GM21515 (cell line): ENCODE results near the gene CPXM2.

Experiments used
- ATAC-seq: cut with Tn5 transposase; IDR thresholded peaks from one replicate; pipeline ENCODE4 v1.9.1; 2021; ENCODE audit not compliant: unreplicated experiment

The CPXM2 gene

DNA sequence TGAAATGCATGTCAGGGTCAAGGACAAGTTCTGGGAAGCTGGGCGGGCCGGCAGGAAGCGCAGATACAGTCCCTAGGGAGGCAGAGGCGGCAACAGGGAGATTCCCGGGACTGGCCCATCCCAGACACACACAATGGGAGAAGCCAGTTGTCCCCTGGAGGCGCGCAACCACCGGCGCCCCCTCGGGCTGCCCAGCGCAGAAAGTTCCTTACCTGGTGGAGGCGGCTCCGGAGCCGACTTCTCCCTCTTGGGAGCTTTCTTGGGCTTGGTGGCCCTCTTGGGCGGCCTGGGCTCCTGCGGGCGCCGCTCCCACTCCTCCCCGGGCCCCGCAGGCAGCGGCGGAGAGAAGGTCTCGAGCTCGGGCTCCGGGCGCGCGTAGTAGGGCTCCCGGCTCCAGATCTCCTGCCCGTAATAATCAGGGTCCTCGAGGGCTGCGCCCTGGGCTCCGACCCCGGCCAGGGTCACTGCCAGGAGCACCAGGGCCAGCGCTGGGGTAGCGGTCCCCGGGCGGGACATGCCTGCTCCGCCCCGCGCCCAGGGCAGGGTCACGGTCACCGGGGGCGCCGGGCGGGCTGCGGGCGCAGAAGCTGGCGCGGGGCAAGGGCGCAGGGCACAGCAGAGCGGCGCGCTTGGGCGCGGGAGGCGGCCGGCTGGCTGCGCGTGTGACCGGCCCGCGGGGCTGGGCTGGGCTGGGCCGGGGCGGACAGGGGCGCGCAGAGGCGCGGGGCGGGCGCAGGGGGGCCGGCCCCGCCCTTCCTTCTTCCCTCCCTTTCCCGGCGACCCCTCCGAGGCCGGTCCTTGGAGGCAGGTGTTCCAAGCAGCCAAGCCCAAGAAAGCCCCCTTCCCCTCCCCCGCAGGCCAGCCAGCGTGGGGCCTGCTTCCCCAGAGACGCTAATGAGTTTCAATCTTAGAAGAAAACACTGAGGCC lies at the start of gene CPXM2:
Gene CPXM2, minus strand, starts transcription at position 664 of the 928 bp plus-strand sequence. Its CDS starts 148 bp downstream, at position 516.
- no peak for ATAC-seq

DNA sequence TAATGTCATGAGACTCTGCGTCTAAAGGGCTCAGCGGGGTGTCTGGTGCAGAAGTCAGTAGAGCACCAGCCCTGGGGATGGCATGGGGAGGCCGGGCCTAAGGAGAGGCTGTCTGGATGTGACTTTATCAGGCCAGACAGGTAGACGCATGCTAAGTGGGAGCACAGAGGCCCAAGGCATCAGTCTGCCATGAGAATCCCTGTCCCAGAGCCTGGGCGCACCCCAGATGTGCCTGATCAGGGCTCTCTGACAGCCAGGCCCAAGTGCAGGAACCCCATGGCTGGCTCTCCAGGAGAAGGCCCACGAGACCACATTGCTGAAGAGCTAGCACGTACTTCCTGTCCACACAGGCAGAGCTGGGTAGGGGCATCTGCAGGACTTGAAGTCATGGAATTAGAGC lies 48.0 kb upstream of the CPXM2 start:
- ATAC-seq, result no peak

DNA sequence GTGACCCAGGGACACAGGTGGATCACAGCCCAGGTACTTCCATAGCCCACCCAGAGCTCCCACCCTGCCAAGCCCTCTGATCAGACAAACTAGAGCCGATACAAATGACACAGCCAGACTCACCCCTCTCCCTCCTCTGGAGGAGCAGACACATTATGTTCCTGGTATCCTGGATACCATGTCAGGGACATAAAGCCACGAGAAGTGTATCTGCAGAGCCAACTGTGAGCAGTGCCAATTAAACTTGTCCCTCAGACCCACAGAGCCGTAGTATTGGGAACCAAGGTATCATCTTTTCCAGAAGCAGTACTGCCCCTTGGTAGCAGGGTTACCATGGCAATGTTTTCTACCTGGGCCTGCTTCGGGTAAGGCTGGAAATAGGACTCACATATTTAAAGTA lies 47.3 kb upstream of the CPXM2 start:
- ATAC-seq, result no peak

DNA sequence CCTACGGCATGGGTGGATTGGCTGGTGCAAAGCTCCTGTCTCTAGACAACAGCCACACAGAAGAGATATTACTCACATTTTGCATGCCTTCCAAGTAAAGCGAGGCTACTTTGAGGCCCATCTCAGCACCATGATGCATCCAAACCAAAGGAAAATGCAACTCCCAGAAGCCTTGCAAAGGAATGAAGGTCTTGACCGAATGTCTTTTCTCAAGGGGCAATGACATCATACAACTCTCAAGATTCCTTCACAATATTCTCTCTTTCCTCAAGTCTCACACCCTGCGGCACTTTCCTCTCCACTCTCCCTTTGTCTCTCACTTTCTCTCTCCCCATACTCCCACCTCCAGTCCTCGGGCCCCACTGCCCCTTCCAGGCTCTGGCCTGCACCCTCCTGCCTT lies 44.8 kb upstream of the CPXM2 start:
- ATAC-seq, result no peak

DNA sequence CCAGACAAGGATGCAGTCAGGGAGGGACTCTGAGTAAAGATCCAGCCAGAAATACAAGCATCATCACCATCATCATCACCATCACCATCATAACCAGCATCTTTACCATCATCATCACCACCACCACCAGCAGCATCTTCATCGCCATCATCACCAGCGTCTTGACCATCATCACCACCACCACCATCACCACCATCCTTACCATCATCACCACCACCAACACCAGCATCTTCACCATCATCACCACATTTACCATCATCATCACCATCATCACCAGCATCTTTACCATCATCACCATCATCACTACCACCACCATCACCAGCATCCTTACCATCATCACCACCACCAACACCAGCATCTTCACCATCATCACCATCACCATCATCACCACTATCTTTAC lies 44.1 kb upstream of the CPXM2 start:
- no peak for ATAC-seq

DNA sequence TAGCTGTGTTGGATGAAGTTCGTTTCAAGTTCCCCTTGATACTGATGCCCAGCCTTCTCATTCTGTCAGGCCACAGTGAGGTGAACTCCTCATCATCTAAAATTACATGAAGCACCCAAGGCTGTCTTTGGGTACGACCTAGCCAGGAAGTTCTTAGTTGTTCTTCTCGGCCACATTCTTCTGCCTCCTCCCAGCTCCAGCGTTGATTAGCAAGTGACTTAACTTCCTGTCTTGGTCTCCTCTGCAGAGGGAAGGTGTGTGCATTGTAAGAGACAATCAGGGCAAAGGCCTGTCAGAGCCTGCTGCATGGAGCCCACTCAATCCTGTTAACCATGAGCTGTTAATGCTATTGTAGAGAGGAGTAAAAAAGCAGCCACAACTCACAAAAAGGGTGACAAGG lies 43.2 kb upstream of the CPXM2 start:
- ATAC-seq, result no peak

DNA sequence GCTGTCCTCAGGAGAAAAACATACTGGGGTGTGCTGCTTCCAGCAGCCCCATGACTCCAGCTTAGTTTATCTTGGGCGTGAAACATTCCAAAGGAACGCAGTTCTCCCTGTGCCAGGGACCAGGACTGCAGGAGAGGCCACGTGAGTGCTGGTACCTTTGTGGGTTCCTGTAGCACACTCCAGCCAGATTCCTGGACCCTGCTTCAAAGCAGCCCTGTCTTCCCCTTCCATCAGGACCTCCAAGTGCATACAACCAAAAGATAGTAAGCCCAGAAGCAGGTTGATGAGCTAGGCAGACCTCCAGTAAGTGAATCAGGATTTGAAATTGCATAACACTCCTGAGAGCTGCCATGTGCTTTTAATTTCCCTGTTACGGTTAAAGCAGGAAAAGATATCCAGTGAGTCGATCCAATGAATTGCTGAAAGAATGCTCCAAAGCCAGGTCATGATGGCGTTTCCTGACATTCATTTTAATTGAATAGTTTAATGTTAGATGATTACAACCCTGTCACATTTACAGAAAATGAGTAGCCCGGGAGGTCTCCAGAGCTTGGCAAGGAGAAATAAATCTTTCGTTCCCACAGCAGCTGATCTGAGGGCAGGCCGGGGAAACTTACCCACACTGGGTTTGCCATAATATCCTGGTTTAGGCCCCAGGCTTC lies 38.9 kb upstream of the CPXM2 start:
- ATAC-seq, result no peak

DNA sequence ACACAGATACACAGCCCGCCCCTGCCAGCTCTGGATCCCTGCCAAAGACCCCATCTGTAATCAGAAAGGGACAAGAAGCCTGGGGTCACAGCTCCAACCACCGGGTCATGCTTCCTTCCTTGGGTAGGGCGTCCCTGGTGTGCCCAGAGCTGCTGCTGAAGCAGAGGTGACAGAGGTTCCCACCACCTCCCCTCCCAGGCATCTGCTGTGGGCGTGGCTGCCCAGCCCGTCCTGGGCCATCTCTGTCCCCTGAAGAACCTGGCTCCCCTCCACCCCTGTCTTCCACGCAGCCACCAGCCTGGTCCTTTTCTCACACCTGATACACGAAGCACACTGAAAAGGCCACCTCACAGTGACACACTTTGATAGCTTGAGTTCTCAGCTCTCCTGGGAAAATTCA lies 38.2 kb upstream of the CPXM2 start:
- ATAC-seq, result no peak

DNA sequence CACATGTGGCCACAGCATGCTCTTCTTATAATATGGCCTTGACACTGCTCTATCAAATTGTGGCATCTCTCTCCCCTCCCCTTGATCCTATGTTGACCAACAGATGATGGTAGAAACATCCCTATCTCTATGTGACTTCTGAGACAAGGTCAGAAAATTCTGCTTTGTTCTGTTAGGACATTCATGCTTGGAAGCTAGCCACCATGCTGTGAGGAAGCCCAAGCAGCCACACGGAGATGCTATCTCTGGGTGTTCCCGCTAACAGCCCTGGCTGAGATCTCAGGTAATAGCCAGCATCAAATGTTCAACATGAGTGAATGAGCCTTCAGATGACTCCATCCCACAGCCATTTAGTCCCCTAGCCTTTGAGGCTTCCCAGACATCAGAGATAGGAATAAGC lies 36.8 kb upstream of the CPXM2 start:
- ATAC-seq, result no peak

DNA sequence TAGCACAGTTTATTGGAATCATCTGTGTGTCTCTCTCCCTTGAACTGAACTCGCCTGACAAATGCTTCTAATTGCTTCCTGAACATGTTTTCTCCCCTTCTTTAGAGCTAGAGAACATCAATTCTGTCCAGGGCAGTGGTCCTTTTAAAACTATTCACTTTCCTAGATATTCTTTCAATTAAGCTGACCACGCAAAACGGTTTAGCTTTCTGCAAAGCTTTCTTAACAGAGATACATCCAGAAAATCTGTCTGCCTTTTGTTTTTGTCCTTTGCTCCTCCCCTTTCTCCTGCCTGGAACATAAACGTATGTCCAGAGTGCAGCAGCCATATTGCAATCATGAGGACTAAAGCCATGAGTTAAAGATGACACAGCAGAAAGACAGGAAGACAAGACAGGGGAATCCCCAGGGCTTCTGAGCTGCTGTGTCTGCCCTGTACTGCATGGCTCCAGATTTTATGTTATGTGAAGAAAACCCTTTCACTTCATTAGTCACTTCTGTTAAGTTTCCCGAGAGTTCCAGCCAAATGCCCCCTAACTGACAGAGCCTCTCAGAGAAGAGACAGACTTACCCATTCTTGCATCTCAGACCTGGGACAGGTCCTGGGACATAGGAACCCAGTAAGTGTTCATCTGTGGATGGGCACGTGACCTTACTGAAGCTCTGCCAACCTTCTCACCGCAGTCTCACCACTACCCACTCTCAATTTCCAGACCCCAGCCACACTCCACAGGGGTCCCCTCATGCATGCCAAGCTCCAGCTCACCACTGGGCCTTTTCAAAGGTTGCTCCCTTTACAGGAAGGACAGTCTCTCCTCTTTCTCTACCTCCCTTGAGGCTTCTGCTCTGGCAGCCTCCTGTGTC lies 35.0 kb upstream of the CPXM2 start:
- ATAC-seq, result no peak

DNA sequence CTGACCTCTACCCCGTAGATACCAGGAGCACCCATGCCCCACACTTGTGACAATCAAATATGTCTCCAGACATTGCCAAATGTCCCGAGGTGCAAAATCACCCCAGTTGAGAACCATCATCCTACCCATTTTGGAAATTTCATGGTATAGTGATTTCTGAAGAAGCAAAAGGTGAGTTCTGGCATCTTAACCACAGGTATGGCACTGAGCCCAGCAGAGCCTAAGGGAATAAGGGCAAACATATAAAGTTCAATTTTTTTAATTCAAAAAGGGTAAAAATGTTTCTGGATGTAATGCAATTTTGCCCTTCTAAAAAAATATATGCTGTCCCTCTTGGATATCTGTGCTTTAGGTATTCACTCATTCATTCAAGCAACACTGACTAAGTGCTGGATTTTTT lies 30.5 kb upstream of the CPXM2 start:
- no peak for ATAC-seq

DNA sequence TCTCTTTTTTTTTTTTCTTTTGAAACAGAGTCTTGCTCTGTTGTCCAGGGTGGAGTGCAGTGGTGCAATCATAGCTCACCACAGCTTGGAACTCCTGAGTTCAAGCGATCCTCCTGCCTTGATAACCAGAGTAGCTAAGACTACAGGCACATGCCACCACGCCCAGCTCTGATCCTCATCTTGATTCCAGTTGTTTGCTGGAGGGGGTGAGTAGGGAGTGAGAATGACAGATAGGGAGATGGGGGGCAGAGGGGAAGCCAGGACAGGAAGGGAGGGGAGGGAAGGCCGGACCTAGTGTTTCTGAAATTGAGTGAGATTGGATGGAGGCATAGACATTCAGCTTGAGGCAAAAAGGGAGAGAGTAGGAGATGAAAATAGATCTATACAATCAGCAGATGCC lies 25.2 kb upstream of the CPXM2 start:
- ATAC-seq, result no peak

DNA sequence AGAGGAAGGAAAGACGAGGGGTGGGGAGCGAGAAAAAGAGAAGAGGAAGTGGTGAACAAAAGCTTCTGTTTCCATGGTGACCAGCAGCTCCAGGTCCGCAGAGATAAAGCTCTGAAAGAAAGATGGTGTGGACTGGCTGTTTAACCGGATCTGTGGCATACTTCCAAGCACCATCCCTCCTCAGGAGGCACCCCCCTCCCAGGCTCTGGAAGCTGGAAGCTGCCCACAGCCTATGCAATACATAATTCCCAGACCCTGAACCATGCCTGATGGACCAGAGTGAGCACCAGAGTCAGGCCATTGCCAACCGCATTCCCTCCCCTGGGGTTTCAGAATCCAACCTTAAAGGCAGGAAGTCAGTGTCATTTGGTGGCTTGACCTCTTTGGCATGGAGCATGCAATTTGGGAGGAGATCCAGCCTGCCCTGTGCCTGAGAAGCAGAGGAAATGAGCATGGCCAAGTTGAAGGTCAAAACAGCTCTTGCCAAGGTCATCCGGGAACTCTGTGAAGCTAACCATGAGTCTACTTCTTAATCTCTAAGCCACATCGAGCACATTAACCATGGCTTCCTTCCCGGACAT lies 22.2 kb upstream of the CPXM2 start:
- ATAC-seq, result no peak

DNA sequence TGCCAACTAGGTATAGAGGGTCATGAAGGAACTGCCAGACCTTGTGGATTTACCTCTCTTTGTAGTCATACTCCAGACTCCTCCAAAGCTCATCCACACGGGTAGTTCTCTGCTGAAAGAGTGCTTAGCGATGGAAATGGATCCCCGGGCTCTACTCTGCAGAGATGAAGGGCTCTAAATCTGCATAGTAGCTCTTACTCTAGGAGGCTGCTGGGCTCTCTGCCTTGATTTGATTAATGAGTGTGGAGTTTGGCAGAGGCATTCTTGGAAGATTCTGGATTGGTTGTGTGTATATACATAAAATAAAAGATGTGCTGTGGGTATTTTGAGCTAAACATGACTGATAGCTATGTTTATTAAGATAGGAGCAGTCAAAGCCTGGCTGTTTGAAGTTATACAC lies 21.3 kb upstream of the CPXM2 start:
- no peak for ATAC-seq

DNA sequence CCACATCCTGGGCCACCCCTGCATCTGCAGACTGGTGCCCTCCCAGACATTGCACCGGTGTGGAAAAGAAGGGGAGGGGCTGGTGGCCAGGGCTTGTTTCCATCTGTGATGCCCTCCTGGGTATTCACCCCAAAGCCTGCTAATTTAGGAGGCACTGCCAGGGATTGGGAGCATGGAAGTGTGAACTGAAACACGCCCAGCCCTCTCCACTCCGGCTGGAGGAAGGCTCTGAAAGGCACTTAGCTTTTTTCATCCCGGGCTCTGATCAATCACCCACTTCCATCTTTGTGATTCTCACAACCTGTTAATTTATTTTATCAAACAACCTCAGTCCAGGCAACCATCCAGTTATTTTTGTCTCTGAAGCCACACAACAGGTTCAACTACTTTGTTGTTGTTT lies 20.9 kb upstream of the CPXM2 start:
- no peak for ATAC-seq

DNA sequence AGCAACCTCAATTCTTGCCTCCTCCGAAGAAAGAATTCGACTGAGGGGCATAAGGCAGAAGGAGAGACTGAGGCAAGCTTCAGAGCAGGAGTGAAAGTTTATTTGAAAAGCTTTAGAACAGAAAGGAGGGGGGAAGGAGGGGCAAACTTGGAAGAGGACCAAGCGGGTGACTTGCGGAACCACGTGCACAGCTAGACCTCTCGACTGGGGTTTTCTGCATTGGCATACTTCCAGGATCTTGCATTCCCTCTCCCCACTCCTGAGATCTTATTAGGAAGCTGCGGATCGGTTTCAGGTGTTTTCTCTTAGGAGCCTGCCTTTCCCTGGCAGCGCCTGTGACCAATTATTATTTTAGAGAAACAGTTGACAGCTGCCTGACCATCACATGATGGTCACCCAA lies 20.3 kb upstream of the CPXM2 start:
- no peak for ATAC-seq

DNA sequence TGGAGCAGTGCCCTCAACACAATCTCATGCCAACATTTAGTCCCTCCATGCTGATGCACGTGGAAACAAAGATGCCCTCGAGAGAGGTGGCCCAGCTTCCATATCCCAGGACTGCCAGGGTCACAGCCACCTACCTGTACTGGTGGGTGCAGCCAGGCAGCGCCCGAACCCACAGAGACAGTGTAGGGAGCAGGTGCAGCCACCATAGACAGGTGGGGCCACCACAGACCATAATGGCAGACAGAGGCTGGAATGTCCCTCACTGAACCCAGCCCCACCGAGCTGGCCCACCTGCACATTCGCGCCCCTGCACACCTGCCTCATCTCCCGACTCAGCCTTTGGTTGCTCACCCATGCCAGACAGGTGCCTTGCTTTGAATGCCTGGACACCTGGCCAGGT lies 18.3 kb upstream of the CPXM2 start:
- ATAC-seq, result no peak

DNA sequence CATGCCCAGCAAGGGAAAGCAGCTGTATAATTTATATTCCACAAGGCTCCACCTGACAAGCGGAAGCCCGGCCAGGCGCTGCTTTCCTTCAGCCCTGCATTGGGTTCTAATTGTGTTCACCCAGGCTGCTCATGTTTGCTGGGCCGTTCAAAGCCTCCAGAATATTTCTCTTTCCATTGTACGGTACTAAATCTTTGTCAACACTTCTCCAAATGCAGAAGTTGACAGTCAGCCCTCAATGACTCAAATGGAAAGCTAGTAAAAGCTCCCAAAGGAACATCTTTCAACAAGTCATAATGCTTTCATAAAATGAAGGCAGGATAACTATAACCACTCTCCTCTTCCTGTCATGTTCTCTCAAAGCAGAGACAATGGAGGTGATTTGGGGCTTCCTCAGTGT lies 17.8 kb upstream of the CPXM2 start:
- no peak for ATAC-seq

DNA sequence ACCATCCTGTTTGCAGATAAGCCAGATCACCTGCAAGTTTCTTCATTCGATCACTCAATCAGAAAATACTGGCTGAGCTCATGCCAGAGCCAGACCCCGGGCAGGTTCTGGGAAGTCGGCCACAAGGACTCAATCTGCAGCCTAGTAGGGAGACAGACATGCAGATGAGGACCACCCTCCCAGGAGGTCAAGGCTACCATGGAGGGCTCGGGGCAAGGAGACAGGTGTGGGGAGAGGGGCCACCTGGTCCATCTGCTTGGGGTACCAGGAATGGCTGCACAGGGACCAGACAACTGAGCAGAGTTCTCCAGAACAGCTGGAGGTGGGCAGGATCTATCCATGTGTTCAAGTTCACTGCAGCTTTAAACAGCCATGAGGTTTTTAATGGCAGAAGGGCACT lies 16.8 kb upstream of the CPXM2 start:
- no peak for ATAC-seq

DNA sequence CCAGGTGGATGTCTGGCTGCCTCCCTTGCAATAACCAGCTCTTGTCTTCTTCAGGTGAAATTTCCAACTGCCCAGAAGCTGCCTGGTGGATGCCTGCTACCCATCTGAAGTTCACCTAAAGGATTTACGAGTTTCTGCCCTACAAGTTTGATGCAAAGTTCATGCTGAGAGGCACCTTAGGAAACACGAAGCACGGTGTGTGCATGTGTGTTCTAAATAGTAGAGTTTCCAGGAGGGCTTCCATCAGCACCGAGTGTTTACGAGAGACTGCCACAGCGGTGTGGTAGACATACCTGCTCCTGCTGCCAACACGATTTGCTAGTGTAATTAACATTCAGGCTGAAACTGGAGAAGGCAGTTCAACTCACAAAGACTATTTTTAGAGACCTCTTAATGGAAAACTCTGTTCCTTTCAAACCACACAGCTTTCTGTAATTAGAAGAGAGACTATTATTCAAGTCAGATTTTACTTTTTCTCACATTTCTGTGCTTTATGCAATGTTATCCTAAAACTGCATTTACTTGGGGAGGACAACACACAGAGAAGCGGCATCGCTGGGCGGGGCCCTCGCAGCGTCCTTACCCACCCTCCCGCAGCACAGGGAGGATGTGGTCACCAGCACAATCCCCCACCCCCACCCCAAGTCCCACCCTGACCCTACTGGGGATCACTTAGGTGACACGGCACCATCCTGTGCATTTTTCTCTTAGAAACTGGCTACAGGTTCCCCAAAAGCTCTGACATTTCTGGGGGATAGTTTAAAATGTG lies 15.5 kb upstream of the CPXM2 start:
- no peak for ATAC-seq
